Stimulated activated CD8-positive, alpha-beta memory T cell treated with anti-CD3 and anti-CD28 coated beads, Interleukin-2, amount 100 ng/mL, for 1 hour (primary cell): ENCODE data around the gene FRMD4B.

Experiments
- DNase-seq, 2 donors: peaks; one replicate each; pipeline ENCODE4 v3.0.0-alpha.2; 2020; ENCODE audit warnings: low read depth in 2 of 2

The FRMD4B gene

GRCh38 chr3:69405067-69405466 is 19.2 kb upstream of the FRMD4B start:
- DNase-seq, result no peak

- DNase-seq, result no peak
Measured at GRCh38 chr3:69403454-69403853, 17.6 kb upstream of the FRMD4B start.

- no peak for DNase-seq
Measured at GRCh38 chr3:69400683-69401082, 14.8 kb upstream of the FRMD4B start.

GRCh38 chr3:69392850-69393249 is 7.0 kb upstream of the FRMD4B start:
- DNase-seq, result no peak

DNA sequence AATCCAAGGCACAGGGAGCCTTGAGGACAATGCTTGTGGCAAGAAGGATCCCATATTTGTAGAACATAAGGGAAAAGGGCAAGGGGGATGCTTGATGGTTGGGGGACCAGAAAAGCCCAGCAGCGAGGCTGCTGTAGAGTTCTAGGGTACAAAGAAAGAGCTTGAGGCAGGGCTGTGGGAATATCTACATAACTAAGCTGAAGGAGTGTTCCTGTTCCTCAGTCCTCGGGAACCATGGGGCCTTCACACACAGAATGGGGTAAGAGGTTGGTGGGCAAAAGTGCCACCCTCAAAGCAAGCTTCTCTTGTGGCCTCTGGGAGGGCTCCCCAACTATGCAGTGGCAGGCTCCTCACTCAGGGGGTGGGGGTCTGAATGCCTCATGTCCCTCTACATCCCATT is 6.5 kb upstream of the FRMD4B start:
- DNase-seq, result no peak

DNA sequence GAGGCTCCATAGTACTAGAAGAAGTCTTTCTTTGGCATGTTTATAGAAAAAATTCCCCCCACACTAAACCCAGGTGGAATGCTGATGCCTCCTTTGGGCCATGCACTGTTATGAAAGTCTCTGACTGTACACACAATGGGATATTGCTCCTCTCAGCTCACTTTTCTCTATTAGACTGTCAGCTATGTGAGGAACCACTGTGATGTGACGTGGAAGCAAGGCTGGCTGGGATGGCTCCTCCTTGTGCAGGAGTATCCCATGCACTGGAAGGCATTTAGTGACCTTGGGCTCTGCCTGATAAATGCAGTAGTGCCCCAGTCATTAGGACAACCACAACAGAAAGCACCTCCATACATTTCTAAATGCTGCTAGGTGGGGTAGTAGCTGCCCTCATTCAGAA is 5.7 kb upstream of the FRMD4B start:
- DNase-seq, result no peak

DNA sequence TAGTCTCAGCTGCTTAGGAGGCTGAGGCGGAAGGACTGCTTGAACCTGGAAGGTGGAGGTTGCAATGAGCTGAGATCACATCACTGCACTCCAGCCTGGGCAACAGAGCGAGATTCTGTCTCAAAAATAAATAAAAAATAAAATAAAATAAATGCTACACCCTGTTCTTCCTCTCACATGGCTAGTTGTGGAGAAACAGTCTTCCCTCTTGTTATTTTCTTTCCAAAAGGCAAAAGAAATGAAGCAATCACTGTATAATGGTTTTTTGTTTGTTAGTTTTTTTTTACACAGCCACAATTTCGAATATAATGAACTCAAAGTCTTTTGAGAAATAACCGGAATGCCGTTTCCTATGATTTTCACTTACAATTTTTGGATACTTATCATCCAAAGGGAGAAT is 4.9 kb upstream of the FRMD4B start:
- DNase-seq, result no peak

DNA sequence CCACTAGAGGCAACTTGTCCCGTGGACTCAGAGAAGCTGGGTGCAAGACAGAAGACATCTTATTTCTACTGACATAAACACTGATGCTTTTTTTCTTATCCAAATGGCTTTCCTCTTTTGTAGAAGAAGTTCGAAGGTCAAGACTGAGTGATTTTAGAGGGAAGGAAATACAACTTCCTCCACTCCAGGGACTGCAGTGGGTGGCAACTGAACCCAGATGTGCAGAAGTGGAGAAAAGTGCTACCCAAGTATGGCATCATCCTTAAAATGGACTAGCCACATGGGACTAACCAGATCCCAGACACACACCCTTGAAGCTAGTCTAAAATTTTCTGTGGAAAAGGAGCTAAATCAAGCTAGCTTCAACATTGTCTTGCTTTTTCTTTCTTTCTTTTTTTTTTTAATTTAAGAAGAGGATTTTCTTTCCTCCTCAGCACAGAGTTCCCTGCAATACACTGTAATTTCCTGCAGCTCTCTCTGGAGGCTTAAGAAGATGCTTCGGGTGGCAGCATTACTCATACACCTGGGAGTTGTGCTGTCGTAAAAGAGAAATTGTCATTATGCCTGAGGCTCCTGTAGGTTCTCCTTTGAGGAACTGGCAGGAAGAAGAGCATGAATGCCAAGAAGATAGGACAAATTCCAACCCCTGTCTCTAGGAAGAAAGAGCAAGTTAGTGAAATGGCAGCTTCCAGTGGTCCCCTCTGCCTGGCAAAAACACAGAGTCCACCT is 3.8 kb upstream of the FRMD4B start:
- no peak for DNase-seq

DNA sequence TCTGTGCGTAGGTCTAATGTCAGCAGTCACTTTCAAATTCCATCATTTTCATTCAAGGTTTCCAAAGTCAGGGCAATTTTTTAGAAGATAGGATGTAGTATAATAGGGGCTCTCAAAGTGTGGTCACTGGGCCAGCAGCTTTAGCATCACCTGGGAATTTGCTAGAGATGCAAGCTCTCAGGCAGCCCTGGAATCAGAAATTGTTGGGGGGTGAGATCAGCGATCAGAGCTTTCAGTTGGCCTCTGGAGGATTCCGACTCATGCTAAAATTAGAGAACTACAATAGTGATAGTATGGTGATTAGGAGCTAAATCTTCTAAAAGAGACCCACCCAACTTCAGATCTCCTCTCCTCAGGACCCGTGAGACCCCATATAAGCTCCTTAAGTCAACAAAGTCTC is 2.4 kb upstream of the FRMD4B start:
- DNase-seq, result no peak

DNA sequence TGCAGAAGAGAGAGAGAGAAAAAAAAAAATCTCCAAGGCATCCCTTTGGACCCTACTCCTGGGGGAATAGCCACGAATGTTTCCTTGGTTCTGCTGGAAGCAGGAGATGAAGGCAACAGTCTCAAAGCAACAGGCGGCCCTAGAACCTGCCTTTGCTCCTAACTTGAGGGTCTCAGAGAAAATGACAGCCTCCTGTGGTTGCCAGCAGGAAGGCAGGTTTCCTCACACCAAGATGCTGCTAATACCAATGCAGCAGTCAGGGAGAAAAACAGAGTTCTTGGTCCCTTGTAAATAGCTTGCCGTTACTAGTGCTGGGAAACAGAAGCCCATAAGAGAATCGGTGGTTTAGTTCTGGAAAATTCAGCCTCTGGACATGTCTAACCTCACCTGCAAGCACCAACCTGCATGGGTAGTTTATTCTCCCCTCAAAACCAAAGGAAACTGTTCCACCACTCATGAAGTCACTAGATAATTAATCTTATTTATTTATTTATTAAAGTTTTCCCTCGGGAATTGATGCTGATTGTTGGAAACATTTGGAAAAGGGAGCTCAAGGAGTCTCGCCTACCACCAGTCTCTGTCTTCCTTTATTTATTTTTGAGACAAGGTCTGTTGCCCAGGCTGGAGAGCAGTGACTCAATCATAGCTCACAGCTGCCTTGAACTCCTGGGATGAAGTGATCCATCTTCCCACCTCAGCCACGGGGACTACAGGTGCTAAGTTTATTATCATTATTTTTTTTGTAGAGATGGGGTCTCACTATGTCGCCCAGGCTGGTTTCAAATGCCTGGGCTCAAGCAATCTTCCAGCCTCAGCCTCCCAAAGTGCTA is 883 bp upstream of the FRMD4B start:
- no peak for DNase-seq

DNA sequence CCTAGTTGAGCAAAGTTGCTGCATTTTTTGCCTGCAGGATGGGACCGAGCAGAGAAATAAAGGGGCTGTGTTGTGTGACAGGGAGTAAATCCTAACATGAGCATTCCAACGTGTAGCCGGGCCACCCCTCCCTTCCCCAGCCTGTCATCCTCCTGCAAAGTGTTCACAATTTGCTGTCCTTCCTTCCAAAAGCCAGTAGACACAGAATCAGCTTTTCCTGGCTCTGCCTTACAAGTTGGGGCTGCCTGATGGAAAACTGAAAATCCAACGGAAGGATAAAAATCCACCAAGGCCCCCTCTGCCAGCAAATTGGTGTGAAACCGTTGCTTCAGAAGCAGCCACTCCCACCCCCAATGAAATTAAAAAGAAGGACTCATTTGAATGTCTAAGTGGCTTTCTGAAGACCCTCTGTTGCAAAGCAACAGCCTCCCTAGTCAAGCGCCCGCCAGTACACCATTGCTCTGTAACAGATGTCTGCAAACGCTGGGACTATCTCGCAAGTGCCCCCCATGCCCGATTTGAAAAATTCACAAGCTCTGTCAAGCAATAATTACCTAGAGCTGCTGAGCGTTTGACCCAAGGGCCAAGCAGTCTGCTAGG is 665 bp downstream of the FRMD4B start:
- DNase-seq, result no peak

- no peak for DNase-seq
Measured at GRCh38 chr3:69384326-69384725, 1.6 kb downstream of the FRMD4B start.

DNA sequence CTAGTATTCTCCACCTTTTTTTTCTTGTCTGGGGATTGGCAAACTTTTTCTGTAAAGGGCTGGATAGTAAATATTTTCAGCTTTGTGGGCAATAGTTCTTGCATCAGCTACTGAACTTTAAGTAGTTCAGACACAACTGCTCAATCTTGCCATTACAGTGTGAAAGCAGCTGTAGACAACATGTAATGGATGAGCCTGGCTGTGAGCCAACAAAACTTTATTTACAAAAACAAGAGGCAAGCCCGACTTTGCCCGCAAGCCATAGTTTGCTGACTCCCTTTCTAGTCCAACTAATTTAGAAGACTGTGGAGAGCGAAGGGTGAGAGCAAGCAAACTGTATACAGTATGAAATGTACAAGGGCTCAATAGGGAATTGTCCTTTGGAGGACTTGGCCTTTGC is 6.2 kb downstream of the FRMD4B start:
- DNase-seq, result no peak

DNA sequence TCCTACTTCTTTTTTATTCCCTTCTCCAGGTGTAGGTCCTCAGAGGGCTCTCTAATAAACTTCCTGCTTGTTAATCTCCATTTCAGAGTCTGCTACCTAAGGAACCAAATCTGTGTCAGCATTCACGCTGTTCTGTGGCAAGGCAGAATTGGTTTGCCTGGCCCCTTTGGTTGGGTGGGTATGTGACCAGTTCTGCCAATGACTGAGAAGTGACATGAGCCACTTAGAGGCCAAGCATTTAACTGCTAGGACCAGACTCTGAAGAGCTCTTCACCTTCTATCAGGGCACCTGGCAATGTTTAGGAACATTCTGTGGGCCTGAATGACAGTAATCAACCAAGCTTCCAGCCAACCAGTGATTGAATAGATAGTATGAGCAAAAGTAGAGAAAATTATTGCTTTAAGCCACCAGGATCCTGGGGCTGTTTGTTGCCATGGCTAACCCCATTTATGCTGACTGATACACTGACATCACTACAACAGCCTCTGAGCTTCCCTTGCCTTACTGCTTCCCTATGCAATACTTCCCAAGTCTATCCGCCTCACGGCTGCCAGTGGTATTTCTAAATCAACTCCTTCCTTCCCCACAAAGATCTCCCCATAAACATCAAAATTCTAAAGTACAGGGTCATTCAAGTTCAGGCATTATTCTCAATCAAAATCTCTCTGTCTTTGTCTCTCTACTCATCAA is 7.6 kb downstream of the FRMD4B start:
- DNase-seq, result no peak

DNA sequence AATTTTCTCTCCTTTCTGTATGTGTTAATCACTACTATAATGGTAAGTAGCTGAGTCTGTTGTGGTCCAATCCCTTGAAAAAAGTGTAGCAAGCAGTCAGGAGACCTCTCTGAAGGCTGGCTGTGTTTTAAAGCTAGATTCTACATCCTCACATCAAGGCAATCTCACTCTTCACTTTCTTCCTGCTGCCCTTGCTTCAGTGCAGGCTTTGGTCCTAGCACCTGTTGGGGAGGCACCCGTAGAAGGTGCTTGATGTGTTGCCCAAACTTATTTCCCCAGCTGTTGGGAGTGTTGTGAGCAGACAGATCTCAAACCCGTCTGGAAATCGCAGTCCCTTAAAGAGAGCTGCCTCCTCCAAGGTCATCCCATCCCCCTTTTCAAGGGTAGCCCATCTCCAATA is 8.6 kb downstream of the FRMD4B start:
- DNase-seq, result no peak

GRCh38 chr3:69376731-69377130 is 9.2 kb downstream of the FRMD4B start:
- no peak for DNase-seq

- no peak for DNase-seq
Measured at GRCh38 chr3:69371816-69372215, 14.1 kb downstream of the FRMD4B start.

DNA sequence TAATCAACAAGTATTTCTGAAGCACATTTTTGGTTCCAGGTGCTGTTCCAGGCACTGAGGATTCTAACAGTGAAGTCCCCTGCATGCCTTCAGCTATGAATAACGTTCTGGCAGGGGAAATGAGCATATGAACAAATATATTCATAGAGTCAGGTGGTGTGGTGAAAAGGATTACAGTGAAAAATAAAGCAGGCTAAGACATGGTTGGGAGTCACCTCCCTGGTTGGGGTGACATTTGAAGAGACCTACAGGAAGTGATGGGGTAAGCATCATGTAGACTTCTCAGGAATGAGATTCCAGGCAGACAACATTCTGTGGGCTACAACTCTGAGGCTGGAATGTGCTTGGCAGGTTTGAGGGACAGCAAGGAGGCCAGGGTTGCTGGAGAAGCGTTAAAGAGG is 15.0 kb downstream of the FRMD4B start:
- no peak for DNase-seq

- no peak for DNase-seq
Measured at GRCh38 chr3:69370156-69370883, 15.6 kb downstream of the FRMD4B start.

DNA sequence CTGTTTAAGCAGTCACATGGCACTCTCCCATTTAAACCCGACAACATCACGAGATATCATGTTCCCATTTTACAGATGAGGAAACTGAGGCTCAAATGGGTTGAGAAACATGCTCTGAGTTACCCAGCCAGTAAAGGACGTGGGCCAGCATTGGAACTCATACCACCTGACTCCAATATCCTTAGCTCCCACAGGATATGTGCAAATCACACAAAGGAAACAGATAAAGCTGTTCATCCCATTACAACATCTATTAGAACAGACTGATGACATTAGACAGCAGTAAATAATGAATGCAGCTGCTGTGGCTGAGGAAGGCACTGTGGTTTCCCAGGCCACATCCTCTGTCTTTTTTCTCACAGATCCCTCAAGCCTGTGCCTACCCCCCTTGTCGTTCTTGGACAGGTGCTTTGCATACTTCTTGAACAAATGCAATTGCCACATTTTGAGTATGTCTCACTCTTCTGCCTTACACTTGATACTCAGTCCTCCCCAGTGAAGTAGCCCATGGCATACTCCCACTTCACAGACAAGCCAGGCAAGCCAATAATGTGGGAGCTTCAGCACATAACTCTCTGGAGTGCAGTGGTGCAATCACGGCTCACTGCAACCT is 17.7 kb downstream of the FRMD4B start:
- no peak for DNase-seq

- DNase-seq, result no peak
Measured at GRCh38 chr3:69367586-69367985, 18.3 kb downstream of the FRMD4B start.
